Esophagus muscularis mucosa (tissue), 4 donors: ENCODE results near the gene ACACB.

Experiments
- CTCF ChIP-seq, 3 experiments: fragments of 200-600 bp in 2 of 3; fragments of 450-650 bp in 1 of 3; sonication (generic) in 2 of 3; IDR thresholded peaks; one replicate each; pipeline ENCODE4 v1.5.1; 2017 to 2019; ENCODE audit warnings: antibody characterized with exemption in 3 of 3, mild to moderate bottlenecking in 2 of 3, moderate library complexity in 1 of 3
- EP300 ChIP-seq: sonication (generic); formaldehyde crosslinking; IDR thresholded peaks from one replicate; pipeline ENCODE4 v1.6.1; 2017; ENCODE audit warnings: antibody characterized with exemption
- POLR2AphosphoS5 ChIP-seq, 2 donors: sonication (generic); formaldehyde crosslinking; IDR thresholded peaks; one replicate each; pipeline ENCODE4 v1.6.1; 2017; ENCODE audit warnings: antibody characterized with exemption in 2 of 2

- TF ChIP-seq CTCF (IDR thresholded peaks at IDR 0.05) (no peak), EP300 (no peak), POLR2AphosphoS5 (IDR thresholded peaks at IDR 0.05) (no peak)
Measured at GRCh38 chr12:109264943-109265650, 148.7 kb downstream of the ACACB start.
